Panc1 (cell line): Measurements from ENCODE around the gene RSRP1. TPM values are rescaled to one million over a fixed set of nuclear protein-coding genes. Genes with fewer than 3 reads are reported as not detected.
"Not testable (repeated sequence)": the region's sequence is repeated elsewhere in the genome, so short reads cannot be mapped to it uniquely, and the experiment has no call there.

Experiments used
- ATAC-seq: fragments of 200-7000 bp; cut with Tn5 transposase; 2 replicates; pipeline ENCODE4 v1.9.1; 2020; ENCODE audit warnings: mild to moderate bottlenecking, moderate library complexity
- Bru-seq: library from RNA; stranded (reverse); fragments of 400-500 nt; gene quantifications from one replicate; lab custom pipeline; 2021; lab: Mats Ljungman, UMichigan
- BruChase-seq, 2 experiments: library from RNA; stranded (reverse); fragments of 400-500 nt; gene quantifications; one replicate each; lab custom pipeline; 2021; lab: Mats Ljungman, UMichigan
- BruUV-seq: library from RNA; stranded (reverse); fragments of 400-500 nt; replicated peaks from 2 replicates; lab custom pipeline; 2021; lab: Mats Ljungman, UMichigan
- CTCF ChIA-PET: fragments of 300-600 bp; sonication (Branson Sonifier 250); formaldehyde crosslinking; loops from one replicate; lab custom pipeline; 2022; ENCODE audit warnings: antibody characterized with exemption; lab: Charles Lee
- POLR2A ChIA-PET: fragments of 300-600 bp; sonication (Branson Sonifier 250); formaldehyde crosslinking; loops from one replicate; lab custom pipeline; 2022; ENCODE audit warnings: antibody characterized with exemption; lab: Charles Lee
- DNase-seq: peaks from one replicate; pipeline ENCODE4 v3.0.0-alpha.2; 2010; ENCODE audit warnings: low read depth, low spot score
- H3K27ac ChIP-seq: 2 replicates; pipeline ENCODE4 v1.5.1; 2011; ENCODE audit warnings: mild to moderate bottlenecking, low read length, inconsistent platforms
- H3K27me3 ChIP-seq: fragments of 200-500 bp; sonication (Bioruptor generic); 2 replicates; pipeline ENCODE4 v1.6.0; 2014; ENCODE audit warnings: low read length, inconsistent platforms; ENCODE audit not compliant: control insufficient read depth, insufficient read depth
- H3K36me3 ChIP-seq: fragments of 200-500 bp; sonication (Bioruptor generic); 2 replicates; pipeline ENCODE4 v1.5.1; 2014; ENCODE audit warnings: inconsistent platforms, mild to moderate bottlenecking, low read length, moderate library complexity; ENCODE audit not compliant: control insufficient read depth, insufficient read depth
- H3K4me1 ChIP-seq: 2 replicates; pipeline ENCODE4 v1.5.1; 2011; ENCODE audit warnings: inconsistent platforms, mild to moderate bottlenecking, low read length, moderate library complexity; ENCODE audit not compliant: control insufficient read depth, insufficient read depth
- H3K4me3 ChIP-seq, 2 experiments: 2 replicates each; pipeline ENCODE4 v1.5.1; 2011 to 2012; ENCODE audit warnings: low read depth in 2 of 2, low read length in 2 of 2, mild to moderate bottlenecking in 2 of 2, inconsistent platforms in 1 of 2, moderate library complexity in 1 of 2
- H3K9me3 ChIP-seq: fragments of 200-500 bp; sonication (Bioruptor generic); 2 replicates; pipeline ENCODE4 v1.5.1; 2014; ENCODE audit warnings: low read depth, mild to moderate bottlenecking, inconsistent platforms, low read length, moderate library complexity; ENCODE audit not compliant: control insufficient read depth, insufficient read depth
- POLR2AphosphoS5 ChIP-seq: IDR thresholded peaks from 2 replicates; pipeline ENCODE4 v1.6.1; 2012; ENCODE audit warnings: mild to moderate bottlenecking, low read depth, low read length, moderate library complexity
- REST ChIP-seq, 2 experiments: IDR thresholded peaks; 2 replicates each; pipeline ENCODE4 v1.6.1; 2011 to 2012; ENCODE audit warnings: low read depth in 2 of 2, control low read depth in 1 of 2, low read length in 1 of 2, mild to moderate bottlenecking in 1 of 2, moderate library complexity in 1 of 2; ENCODE audit not compliant: insufficient read depth in 1 of 2
- SIN3A ChIP-seq: IDR thresholded peaks from 2 replicates; pipeline ENCODE4 v1.6.1; 2012; ENCODE audit warnings: low read depth, mild to moderate bottlenecking, low read length, moderate library complexity, borderline replicate concordance; ENCODE audit not compliant: insufficient read depth
- TCF7L2 ChIP-seq: IDR thresholded peaks from 2 replicates; pipeline ENCODE4 v1.6.1; 2011; ENCODE audit warnings: mild to moderate bottlenecking, low read depth, low read length, inconsistent platforms
- in situ Hi-C: cut with HindIII; loops from 2 replicates; pipeline ENCODE4 v1.10.0; 2016; ENCODE audit warnings: low sequenced_read_pairs, low pct_unique_long_range_greater_than_20kb
- intact Hi-C: fragments of 100-400 bp; cut with micrococcal nuclease; formaldehyde crosslinking; loops from one replicate; pipeline ENCODE4 v1.10.0; 2022; ENCODE audit not compliant: unreplicated experiment
- long read RNA-seq: library from polyadenylated mRNA; unstranded; transcript quantifications from one replicate; pipeline ENCODE4 v2.0.0, GENCODE V29; 2021; ENCODE audit not compliant: unreplicated experiment
- polyA plus RNA-seq: library from polyadenylated mRNA; unstranded; fragments of >200 nt; gene quantifications from one replicate; pipeline ENCODE4 v1.2.1, GENCODE V29; 2012; ENCODE audit warnings: missing spikeins; ENCODE audit not compliant: insufficient read length
- total RNA-seq: library from RNA; stranded (reverse); gene quantifications from one replicate; pipeline ENCODE4 v1.2.1, GENCODE V29; 2021; ENCODE audit not compliant: unreplicated experiment
- TF ChIP-seq, protein P1 (sequence below): fragments of 450-650 bp; IDR thresholded peaks from 2 replicates; pipeline ENCODE4 v1.5.1; 2017; ENCODE audit warnings: mild to moderate bottlenecking

Gene RSRP1
- total RNA-seq: 104 TPM
- polyA plus RNA-seq: 30.5 TPM
- Bru-seq, nascent RNA: percentile 98 among the genes with signal in this experiment
- percentile 99 among the genes with signal in this experiment for BruChase-seq, experiment 1, labeled RNA remaining after a 2-hour chase
- BruChase-seq, experiment 2, labeled RNA remaining after a 6-hour chase: percentile 98 among the genes with signal in this experiment
- long read RNA-seq, transcript RSRP1-207 (4 exons, 2,941 nt): major isoform, 10 of 104 reads
- long read RNA-seq, partial matches to known transcripts: 7 of 104 reads
- long read RNA-seq, other reads (novel, unspliced or antisense): 85 of 104 reads

- H3K27me3 ChIP-seq: no peaks in the 10 kb centered on the region
- TSS peak; percentile 90 for BruUV-seq
- peak within 1 kb of the TSS; percentile 71 to 96 for H3K4me3 ChIP-seq
- CTCF ChIA-PET: interaction anchor here (0.6 kb wide), 1 partner anchor 499 kb away, joined by 4 read pairs; no protein-coding TSS in a partner anchor
- peak; percentile 90 for ATAC-seq
- intact Hi-C loops: no loop called here
- no peaks in the 10 kb centered on the region for H3K9me3 ChIP-seq
- peaks cover 37% of the 10 kb centered on the region for H3K36me3 ChIP-seq
- peak within 1 kb of the TSS; percentile 92 for H3K27ac ChIP-seq
- H3K4me1 ChIP-seq: peaks cover 11% of the 10 kb centered on the region; the same call in 1 of the 2 replicates
- POLR2A ChIA-PET: interaction anchor here (0.6 to 1.1 kb wide), 3 partner anchors 12 to 471 kb away, joined by 3 read pairs; partner anchors contain the start of gene SYF2
- in situ Hi-C loops: no loop called here
- DNase-seq: peak; percentile 87
- TF ChIP-seq TCF7L2 (peak; percentile 2; the same call in 1 of the 2 replicates), SIN3A (peak; percentile 91), REST (IDR thresholded peaks at IDR 0.05; ENCODE audit: insufficient read depth in 1 of 2, low read depth in 2 of 2, low read length in 1 of 2) (peak in 1 of 2 experiments; percentile 49; a peak in 1 of 4 replicates), POLR2AphosphoS5 (peak; percentile 100)
- TF ChIP-seq, protein P1, sequence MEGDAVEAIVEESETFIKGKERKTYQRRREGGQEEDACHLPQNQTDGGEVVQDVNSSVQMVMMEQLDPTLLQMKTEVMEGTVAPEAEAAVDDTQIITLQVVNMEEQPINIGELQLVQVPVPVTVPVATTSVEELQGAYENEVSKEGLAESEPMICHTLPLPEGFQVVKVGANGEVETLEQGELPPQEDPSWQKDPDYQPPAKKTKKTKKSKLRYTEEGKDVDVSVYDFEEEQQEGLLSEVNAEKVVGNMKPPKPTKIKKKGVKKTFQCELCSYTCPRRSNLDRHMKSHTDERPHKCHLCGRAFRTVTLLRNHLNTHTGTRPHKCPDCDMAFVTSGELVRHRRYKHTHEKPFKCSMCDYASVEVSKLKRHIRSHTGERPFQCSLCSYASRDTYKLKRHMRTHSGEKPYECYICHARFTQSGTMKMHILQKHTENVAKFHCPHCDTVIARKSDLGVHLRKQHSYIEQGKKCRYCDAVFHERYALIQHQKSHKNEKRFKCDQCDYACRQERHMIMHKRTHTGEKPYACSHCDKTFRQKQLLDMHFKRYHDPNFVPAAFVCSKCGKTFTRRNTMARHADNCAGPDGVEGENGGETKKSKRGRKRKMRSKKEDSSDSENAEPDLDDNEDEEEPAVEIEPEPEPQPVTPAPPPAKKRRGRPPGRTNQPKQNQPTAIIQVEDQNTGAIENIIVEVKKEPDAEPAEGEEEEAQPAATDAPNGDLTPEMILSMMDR: no peak
Measured at GRCh38 chr1:25247024-25247828, at the start of gene RSRP1. RSRP1 (minus strand) TSS chr1:25247454; CDS start chr1:25246963, 491 bp downstream.

DNA sequence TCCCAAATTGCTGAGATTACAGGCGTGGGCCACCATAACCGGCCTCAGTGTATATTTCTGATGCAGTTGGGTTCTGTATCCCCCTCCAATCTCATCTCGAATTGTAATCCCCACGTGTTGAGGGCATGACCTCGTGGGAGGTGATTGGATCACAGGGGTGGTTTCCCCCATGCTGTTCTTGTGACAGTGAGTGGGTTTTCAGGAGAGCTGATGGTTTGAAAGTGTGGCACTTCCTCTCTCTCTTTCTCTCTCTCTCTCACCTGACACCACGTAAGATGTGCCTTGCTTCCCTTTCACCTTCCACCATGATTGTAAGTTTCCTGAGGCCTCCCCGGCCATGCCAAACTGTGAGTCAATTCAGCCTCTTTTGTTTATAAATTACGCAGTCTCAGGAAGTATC, 49.2 kb upstream of the RSRP1 start:
- H3K4me3 ChIP-seq, POLR2A ChIA-PET, DNase-seq, H3K9me3 ChIP-seq, H3K4me1 ChIP-seq, intact Hi-C loops, CTCF ChIA-PET, ATAC-seq, H3K36me3 ChIP-seq, BruUV-seq, H3K27me3 ChIP-seq, in situ Hi-C loops, H3K27ac ChIP-seq: not testable (repeated sequence)

DNA sequence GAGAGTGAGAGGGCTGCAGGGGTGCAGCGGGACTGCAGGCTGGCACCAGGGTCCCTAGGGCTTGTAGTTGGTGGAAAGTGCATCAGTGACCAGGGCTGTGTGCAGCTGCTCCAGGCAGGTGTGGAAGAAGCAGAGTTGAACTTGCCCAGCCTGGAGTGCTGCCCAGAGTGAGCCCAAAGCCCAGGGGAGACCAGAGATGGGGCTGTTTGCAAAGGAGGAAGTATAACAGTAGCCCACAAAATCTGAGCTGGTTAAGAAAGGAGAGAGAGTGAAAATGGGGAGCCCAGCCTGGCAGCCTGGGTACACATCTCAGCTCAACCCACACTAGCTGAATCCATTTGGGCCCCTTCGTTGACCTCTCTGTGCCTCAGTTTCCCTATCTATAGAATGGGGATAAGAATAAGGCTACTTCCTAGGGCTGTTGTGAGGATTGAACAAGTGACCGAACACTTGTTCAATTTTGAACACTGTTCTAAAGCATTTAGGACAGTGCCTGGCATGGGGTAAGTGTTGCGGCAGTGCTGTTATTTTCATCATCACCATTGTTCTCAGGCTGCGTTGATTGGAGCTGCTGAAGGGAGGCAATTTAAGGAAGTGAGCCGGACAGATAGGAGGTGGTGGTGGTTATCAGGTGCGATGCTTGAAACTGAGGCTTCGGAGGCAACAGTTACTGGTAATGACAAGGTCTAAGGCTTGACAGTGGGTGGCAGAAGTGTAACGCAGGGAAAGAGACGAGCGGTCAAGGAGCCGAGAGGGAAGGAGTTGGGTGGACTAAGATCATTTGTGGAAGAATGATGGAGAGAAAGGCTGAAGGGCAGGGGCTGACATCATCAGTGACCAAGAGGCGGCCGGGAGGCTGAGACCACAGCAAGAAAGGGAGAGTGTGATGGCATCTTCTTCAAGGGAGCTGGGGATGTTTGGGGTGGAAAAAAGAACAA, 47.9 kb upstream of the RSRP1 start:
- H3K27ac ChIP-seq, POLR2A ChIA-PET, H3K9me3 ChIP-seq, H3K36me3 ChIP-seq, intact Hi-C loops, H3K27me3 ChIP-seq, H3K4me3 ChIP-seq, BruUV-seq, H3K4me1 ChIP-seq, in situ Hi-C loops, DNase-seq, CTCF ChIA-PET: not testable (repeated sequence)
- peak; percentile 47; the same call in 1 of the 2 replicates for ATAC-seq

DNA sequence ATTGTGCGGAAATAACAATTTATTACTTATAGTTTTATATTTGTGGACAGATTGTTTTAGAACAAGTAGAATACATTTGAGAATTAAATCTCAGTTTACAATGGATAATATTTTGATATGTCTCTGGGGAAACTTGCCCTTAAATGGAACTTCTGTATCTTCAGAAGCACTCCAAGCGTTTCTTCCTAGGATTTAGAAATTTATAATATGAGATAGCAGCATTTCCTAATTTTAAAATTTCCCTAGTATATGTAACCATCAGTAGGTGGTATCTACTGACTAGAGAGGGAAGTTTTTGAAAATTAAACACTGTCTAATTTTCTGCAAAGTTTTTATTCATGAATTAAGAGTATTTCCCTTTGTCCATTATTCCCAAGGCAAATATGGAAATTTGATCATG, 46.2 kb upstream of the RSRP1 start:
- H3K27me3 ChIP-seq, DNase-seq, H3K27ac ChIP-seq, intact Hi-C loops, BruUV-seq, H3K9me3 ChIP-seq, ATAC-seq, H3K4me1 ChIP-seq, POLR2A ChIA-PET, H3K4me3 ChIP-seq, H3K36me3 ChIP-seq, CTCF ChIA-PET, in situ Hi-C loops: not testable (repeated sequence)
